HCT116 (cell line): ENCODE results near the gene LRP1B.

Experiments used
- EGR1 ChIP-seq: IDR thresholded peaks from 2 replicates; pipeline ENCODE4 v1.6.1; 2012; ENCODE audit warnings: low read depth
- EZH2 ChIP-seq: fragments of 200-600 bp; sonication (generic); IDR thresholded peaks from 2 replicates; pipeline ENCODE4 v1.6.1; 2017; ENCODE audit warnings: antibody characterized with exemption, mixed run types
- POLR2A ChIP-seq: IDR thresholded peaks from 2 replicates; pipeline ENCODE4 v1.7.0; 2011; ENCODE audit warnings: borderline replicate concordance; ENCODE audit not compliant: insufficient read depth, insufficient read length; ENCODE audit errors: extremely low read depth
- RAD21 ChIP-seq: IDR thresholded peaks from 2 replicates; pipeline ENCODE4 v1.6.1; 2012; ENCODE audit warnings: low read depth, mild to moderate bottlenecking
- TCF7L2 ChIP-seq: IDR thresholded peaks from 2 replicates; pipeline ENCODE4 v1.7.0; 2011; ENCODE audit warnings: borderline replicate concordance, inconsistent platforms; ENCODE audit not compliant: insufficient read depth, insufficient read length; ENCODE audit errors: extremely low read depth
- TF ChIP-seq, protein P1 (sequence below), 3 experiments: fragments of 200-600 bp in 1 of 3; sonication (generic) in 1 of 3; IDR thresholded peaks in 2 of 3; conservative IDR thresholded peaks in 1 of 3; 2 replicates each; pipeline ENCODE4 v1.5.1; 2012 to 2017; ENCODE audit warnings: low read depth in 2 of 3, low read length in 2 of 3, antibody characterized with exemption in 1 of 3, borderline replicate concordance in 1 of 3, control low read depth in 1 of 3, mild to moderate bottlenecking in 1 of 3, mixed read lengths in 1 of 3, mixed run types in 1 of 3, moderate library complexity in 1 of 3; ENCODE audit not compliant: insufficient read depth in 1 of 3
- TF ChIP-seq, protein P2 (sequence below): IDR thresholded peaks from 2 replicates; pipeline ENCODE4 v1.6.1; 2012

DNA sequence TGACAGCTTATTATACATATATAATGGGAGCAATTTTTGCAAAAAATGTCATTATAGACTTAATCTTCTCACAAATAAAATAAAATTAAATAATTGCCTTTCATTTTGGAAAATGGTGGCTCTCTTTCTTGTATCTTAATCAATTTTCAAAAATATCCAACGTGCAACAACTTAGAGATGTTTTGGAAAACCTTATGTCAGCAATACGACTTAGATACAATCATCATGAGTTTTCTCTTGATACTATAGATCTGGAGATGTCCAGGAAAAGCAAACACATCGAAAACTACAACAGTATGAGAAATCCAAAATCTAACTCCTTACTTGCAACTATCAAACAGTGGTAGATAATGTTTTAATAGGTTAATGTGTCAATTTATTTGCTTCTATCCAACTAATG is 1529.0 kb downstream of the LRP1B start:
- TF ChIP-seq, protein P1, sequence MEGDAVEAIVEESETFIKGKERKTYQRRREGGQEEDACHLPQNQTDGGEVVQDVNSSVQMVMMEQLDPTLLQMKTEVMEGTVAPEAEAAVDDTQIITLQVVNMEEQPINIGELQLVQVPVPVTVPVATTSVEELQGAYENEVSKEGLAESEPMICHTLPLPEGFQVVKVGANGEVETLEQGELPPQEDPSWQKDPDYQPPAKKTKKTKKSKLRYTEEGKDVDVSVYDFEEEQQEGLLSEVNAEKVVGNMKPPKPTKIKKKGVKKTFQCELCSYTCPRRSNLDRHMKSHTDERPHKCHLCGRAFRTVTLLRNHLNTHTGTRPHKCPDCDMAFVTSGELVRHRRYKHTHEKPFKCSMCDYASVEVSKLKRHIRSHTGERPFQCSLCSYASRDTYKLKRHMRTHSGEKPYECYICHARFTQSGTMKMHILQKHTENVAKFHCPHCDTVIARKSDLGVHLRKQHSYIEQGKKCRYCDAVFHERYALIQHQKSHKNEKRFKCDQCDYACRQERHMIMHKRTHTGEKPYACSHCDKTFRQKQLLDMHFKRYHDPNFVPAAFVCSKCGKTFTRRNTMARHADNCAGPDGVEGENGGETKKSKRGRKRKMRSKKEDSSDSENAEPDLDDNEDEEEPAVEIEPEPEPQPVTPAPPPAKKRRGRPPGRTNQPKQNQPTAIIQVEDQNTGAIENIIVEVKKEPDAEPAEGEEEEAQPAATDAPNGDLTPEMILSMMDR (IDR thresholded peaks at IDR 0.05 in 2 of 3, conservative IDR thresholded peaks at IDR 0.05 in 1 of 3; ENCODE audit: borderline replicate concordance in 1 of 3, insufficient read depth in 1 of 3, low read depth in 2 of 3, low read length in 2 of 3), result no peak
- TF ChIP-seq POLR2A (no peak), TCF7L2 (no peak), EGR1 (no peak), RAD21 (no peak), EZH2 (no peak)
- TF ChIP-seq, protein P2, sequence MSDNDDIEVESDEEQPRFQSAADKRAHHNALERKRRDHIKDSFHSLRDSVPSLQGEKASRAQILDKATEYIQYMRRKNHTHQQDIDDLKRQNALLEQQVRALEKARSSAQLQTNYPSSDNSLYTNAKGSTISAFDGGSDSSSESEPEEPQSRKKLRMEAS, result no peak
